HCT116 (cell line): ENCODE results near the gene FAM124B. TPM values are rescaled to one million over a fixed set of nuclear protein-coding genes. Genes with fewer than 3 reads are reported as not detected.

Source experiments
- ATAC-seq: fragments of 200-7000 bp; cut with Tn5 transposase; 2 replicates; pipeline ENCODE4 v1.9.1; 2020; ENCODE audit warnings: mild to moderate bottlenecking, moderate library complexity
- BruUV-seq: library from RNA; stranded (reverse); fragments of 400-500 nt; replicated peaks from 2 replicates; lab custom pipeline; 2021; lab: Mats Ljungman, UMichigan
- CTCF ChIA-PET: fragments of 300-600 bp; sonication (Branson Sonifier 250); formaldehyde crosslinking; loops from one replicate; lab custom pipeline; 2021; ENCODE audit warnings: antibody characterized with exemption; lab: Charles Lee
- POLR2A ChIA-PET: fragments of 300-600, 350-600 bp; sonication (Branson Sonifier 250); formaldehyde crosslinking; loops from one replicate; lab custom pipeline; 2021; ENCODE audit warnings: antibody characterized with exemption; lab: Charles Lee
- RAD21 ChIA-PET, 2 experiments: fragments of 300-600 bp; sonication (Branson Sonifier 250); formaldehyde crosslinking; loops; one replicate each; lab custom pipeline; 2023; ENCODE audit warnings: low total read pairs in 2 of 2; ENCODE audit not compliant: uncharacterized antibody in 2 of 2, unreplicated experiment in 2 of 2, low non-redundant PET in 1 of 2; lab: Charles Lee
- DNase-seq: peaks from one replicate; pipeline ENCODE4 v3.0.0-alpha.2; 2010; ENCODE audit warnings: low read depth, low spot score
- H2AFZ ChIP-seq: fragments of 200-600 bp; shearing (Covaris generic), sonication (generic); 2 replicates; pipeline ENCODE4 v1.6.1; 2017; ENCODE audit warnings: low read depth, mixed run types, mixed read lengths, antibody characterized with exemption, low read length; ENCODE audit not compliant: poor library complexity, severe bottlenecking
- H3K27ac ChIP-seq: 2 replicates; pipeline ENCODE4 v1.5.1; 2012; ENCODE audit warnings: low read depth, low read length
- H3K27me3 ChIP-seq: fragments of 200-600 bp; sonication (generic); 2 replicates; pipeline ENCODE4 v1.6.1; 2016; ENCODE audit warnings: mixed run types, low read length, mixed read lengths; ENCODE audit not compliant: insufficient read depth
- H3K36me3 ChIP-seq, 2 experiments: fragments of 200-500 bp in 1 of 2; fragments of 200-600 bp in 1 of 2; sonication (Bioruptor generic) in 1 of 2; sonication (generic) in 1 of 2; 2 replicates each; pipeline versions ENCODE4 v1.5.1 to v1.6.1; 2014 to 2016; ENCODE audit warnings: low read length in 2 of 2, inconsistent platforms in 1 of 2, mixed read lengths in 1 of 2, mixed run types in 1 of 2; ENCODE audit not compliant: insufficient read depth in 2 of 2, control insufficient read depth in 1 of 2
- H3K4me1 ChIP-seq, 2 experiments: fragments of 200-600 bp in 1 of 2; sonication (generic) in 1 of 2; 2 replicates each; pipeline versions ENCODE4 v1.5.1 to v1.6.1; 2012 to 2017; ENCODE audit warnings: low read length in 2 of 2, inconsistent platforms in 1 of 2, mild to moderate bottlenecking in 1 of 2, mixed read lengths in 1 of 2, mixed run types in 1 of 2, moderate library complexity in 1 of 2; ENCODE audit not compliant: insufficient read depth in 2 of 2, control insufficient read depth in 1 of 2
- H3K4me2 ChIP-seq: fragments of 200-600 bp; sonication (generic); 2 replicates; pipeline ENCODE4 v1.6.1; 2017; ENCODE audit warnings: mixed run types, low read length, mixed read lengths
- H3K4me3 ChIP-seq, 2 experiments: fragments of 200-600 bp in 1 of 2; sonication (generic) in 1 of 2; replicated peaks in 1 of 2; 2 replicates each; pipeline ENCODE4 v1.5.1; 2011 to 2016; ENCODE audit warnings: low read length in 2 of 2, control low read depth in 1 of 2, low read depth in 1 of 2, mild to moderate bottlenecking in 1 of 2, mixed read lengths in 1 of 2, mixed run types in 1 of 2
- H3K79me2 ChIP-seq: fragments of 200-600 bp; sonication (generic); 2 replicates; pipeline ENCODE4 v1.6.1; 2017; ENCODE audit warnings: mild to moderate bottlenecking, mixed run types, low read length, moderate library complexity, mixed read lengths; ENCODE audit not compliant: insufficient read depth
- H3K9ac ChIP-seq: fragments of 200-600 bp; sonication (generic); 2 replicates; pipeline ENCODE4 v1.6.1; 2016; ENCODE audit warnings: low read length, mixed read lengths
- H3K9me2 ChIP-seq: fragments of 200-600 bp; sonication (generic), shearing (Covaris generic); 2 replicates; pipeline ENCODE4 v1.6.1; 2017; ENCODE audit warnings: mixed run types, mild to moderate bottlenecking, moderate library complexity; ENCODE audit not compliant: insufficient read depth
- H3K9me3 ChIP-seq, 2 experiments: fragments of 200-500 bp in 1 of 2; fragments of 200-600 bp in 1 of 2; sonication (Bioruptor generic) in 1 of 2; sonication (generic) in 1 of 2; 2 replicates each; pipeline ENCODE4 v1.6.1; 2014 to 2017; ENCODE audit warnings: low read length in 2 of 2, mixed read lengths in 2 of 2, inconsistent platforms in 1 of 2, low read depth in 1 of 2, mild to moderate bottlenecking in 1 of 2, mixed run types in 1 of 2, moderate library complexity in 1 of 2; ENCODE audit not compliant: control insufficient read depth in 1 of 2, insufficient read depth in 1 of 2
- H4K20me1 ChIP-seq: fragments of 200-600 bp; sonication (generic), shearing (Covaris generic); 2 replicates; pipeline ENCODE4 v1.6.1; 2017; ENCODE audit warnings: mixed run types, mild to moderate bottlenecking, moderate library complexity; ENCODE audit not compliant: insufficient read depth
- ATF3 ChIP-seq: IDR thresholded peaks from 2 replicates; pipeline ENCODE4 v1.6.1; 2012
- CBX3 ChIP-seq: IDR thresholded peaks from 2 replicates; pipeline ENCODE4 v1.6.1; 2012; ENCODE audit warnings: low read depth
- CTCF ChIP-seq, 3 experiments: fragments of 200-600 bp in 1 of 3; sonication (generic) in 1 of 3; IDR thresholded peaks in 2 of 3; conservative IDR thresholded peaks in 1 of 3; 2 replicates each; pipeline ENCODE4 v1.5.1; 2012 to 2017; ENCODE audit warnings: low read depth in 2 of 3, low read length in 2 of 3, antibody characterized with exemption in 1 of 3, borderline replicate concordance in 1 of 3, control low read depth in 1 of 3, mild to moderate bottlenecking in 1 of 3, mixed read lengths in 1 of 3, mixed run types in 1 of 3, moderate library complexity in 1 of 3; ENCODE audit not compliant: insufficient read depth in 1 of 3
- EGR1 ChIP-seq: IDR thresholded peaks from 2 replicates; pipeline ENCODE4 v1.6.1; 2012; ENCODE audit warnings: low read depth
- EZH2phosphoT487 ChIP-seq: fragments of 200-600 bp; IDR thresholded peaks from 2 replicates; pipeline ENCODE4 v1.6.1; 2018; ENCODE audit warnings: antibody characterized with exemption, borderline replicate concordance
- JUND ChIP-seq: IDR thresholded peaks from 2 replicates; pipeline ENCODE4 v1.6.1; 2012
- POLR2A ChIP-seq: IDR thresholded peaks from 2 replicates; pipeline ENCODE4 v1.7.0; 2011; ENCODE audit warnings: borderline replicate concordance; ENCODE audit not compliant: insufficient read depth, insufficient read length; ENCODE audit errors: extremely low read depth
- POLR2AphosphoS5 ChIP-seq: IDR thresholded peaks from 2 replicates; pipeline ENCODE4 v1.6.1; 2011; ENCODE audit warnings: mild to moderate bottlenecking, low read depth, low read length, moderate library complexity
- RAD21 ChIP-seq: IDR thresholded peaks from 2 replicates; pipeline ENCODE4 v1.6.1; 2012; ENCODE audit warnings: low read depth, mild to moderate bottlenecking
- SIN3A ChIP-seq: IDR thresholded peaks from 2 replicates; pipeline ENCODE4 v1.6.1; 2012; ENCODE audit warnings: low read depth
- ZBTB33 ChIP-seq: IDR thresholded peaks from 2 replicates; pipeline ENCODE4 v1.6.1; 2011; ENCODE audit warnings: mild to moderate bottlenecking, low read length, moderate library complexity; ENCODE audit not compliant: insufficient replicate concordance; ENCODE audit errors: extremely low read depth
- ZNF274 ChIP-seq: fragments of 200-500 bp; sonication (Bioruptor generic); IDR thresholded peaks from 2 replicates; pipeline ENCODE4 v1.6.1; 2014; ENCODE audit warnings: mild to moderate bottlenecking, low read depth, low read length, inconsistent platforms
- intact Hi-C: fragments of 100-400 bp; cut with micrococcal nuclease; formaldehyde crosslinking; loops from 2 replicates; pipeline ENCODE4 v1.10.0; 2022
- total RNA-seq: library from RNA; stranded (reverse); gene quantifications from one replicate; pipeline ENCODE4 v1.2.1, GENCODE V29; 2021; ENCODE audit not compliant: unreplicated experiment

The FAM124B gene
- total RNA-seq, 1 experiment from 2014 or later, result not detected

- CTCF ChIA-PET, result interaction anchor here (2.9 kb wide), 1 partner anchor 384 kb away, joined by 12 read pairs; no protein-coding TSS in a partner anchor
- intact Hi-C loops, result loop anchor here (5.0 kb wide), 1 partner anchor 1308 kb away; no protein-coding TSS in a partner anchor
- H3K9me3 ChIP-seq, result no peaks in the 10 kb centered on the region
Observed at GRCh38 chr2:224354632-224355211, 47.2 kb downstream of the FAM124B start.

More at GRCh38 chr2:224354632-224355211, 47.2 kb downstream of the FAM124B start:
- no peaks in the 10 kb centered on the region for H3K9me2 ChIP-seq
- POLR2A ChIA-PET, result no interaction called here
- H2AFZ ChIP-seq, result no peak overlapping the region
- H3K4me1 ChIP-seq, result no peaks in the 10 kb centered on the region
- TF ChIP-seq ZNF274, result no peak
- no peak for TF ChIP-seq CTCF (IDR thresholded peaks at IDR 0.05 in 2 of 3, conservative IDR thresholded peaks at IDR 0.05 in 1 of 3; ENCODE audit: borderline replicate concordance in 1 of 3, insufficient read depth in 1 of 3, low read depth in 2 of 3, low read length in 2 of 3)
- TF ChIP-seq CBX3, result no peak
- TF ChIP-seq SIN3A, result no peak
- no peak for TF ChIP-seq POLR2A
- no peak for TF ChIP-seq POLR2AphosphoS5
- TF ChIP-seq RAD21, result no peak
- no peak for TF ChIP-seq ATF3
- TF ChIP-seq JUND, result no peak
- no peak for TF ChIP-seq EGR1
- TF ChIP-seq EZH2phosphoT487, result no peak
- no peak for TF ChIP-seq ZBTB33
- ATAC-seq (no peak), DNase-seq (no peak)
- no peak overlapping the region for H3K9ac ChIP-seq
- H3K4me2 ChIP-seq, result no peak overlapping the region
- no peaks in the 10 kb centered on the region for H3K36me3 ChIP-seq
- RAD21 ChIA-PET, result no interaction called here
- no peaks in the 10 kb centered on the region for H3K79me2 ChIP-seq
- H3K27ac ChIP-seq, result no peak overlapping the region
- H3K4me3 ChIP-seq, result no peak overlapping the region
- H3K27me3 ChIP-seq, result no peaks in the 10 kb centered on the region
- no TSS peak for BruUV-seq
- no peaks in the 10 kb centered on the region for H4K20me1 ChIP-seq
